ENCODE measurements around the gene FRMD4A.
"Not testable (repeated sequence)": the region's sequence is repeated elsewhere in the genome, so short reads cannot be mapped to it uniquely, and the experiment has no call there.

Gene FRMD4A

DNA sequence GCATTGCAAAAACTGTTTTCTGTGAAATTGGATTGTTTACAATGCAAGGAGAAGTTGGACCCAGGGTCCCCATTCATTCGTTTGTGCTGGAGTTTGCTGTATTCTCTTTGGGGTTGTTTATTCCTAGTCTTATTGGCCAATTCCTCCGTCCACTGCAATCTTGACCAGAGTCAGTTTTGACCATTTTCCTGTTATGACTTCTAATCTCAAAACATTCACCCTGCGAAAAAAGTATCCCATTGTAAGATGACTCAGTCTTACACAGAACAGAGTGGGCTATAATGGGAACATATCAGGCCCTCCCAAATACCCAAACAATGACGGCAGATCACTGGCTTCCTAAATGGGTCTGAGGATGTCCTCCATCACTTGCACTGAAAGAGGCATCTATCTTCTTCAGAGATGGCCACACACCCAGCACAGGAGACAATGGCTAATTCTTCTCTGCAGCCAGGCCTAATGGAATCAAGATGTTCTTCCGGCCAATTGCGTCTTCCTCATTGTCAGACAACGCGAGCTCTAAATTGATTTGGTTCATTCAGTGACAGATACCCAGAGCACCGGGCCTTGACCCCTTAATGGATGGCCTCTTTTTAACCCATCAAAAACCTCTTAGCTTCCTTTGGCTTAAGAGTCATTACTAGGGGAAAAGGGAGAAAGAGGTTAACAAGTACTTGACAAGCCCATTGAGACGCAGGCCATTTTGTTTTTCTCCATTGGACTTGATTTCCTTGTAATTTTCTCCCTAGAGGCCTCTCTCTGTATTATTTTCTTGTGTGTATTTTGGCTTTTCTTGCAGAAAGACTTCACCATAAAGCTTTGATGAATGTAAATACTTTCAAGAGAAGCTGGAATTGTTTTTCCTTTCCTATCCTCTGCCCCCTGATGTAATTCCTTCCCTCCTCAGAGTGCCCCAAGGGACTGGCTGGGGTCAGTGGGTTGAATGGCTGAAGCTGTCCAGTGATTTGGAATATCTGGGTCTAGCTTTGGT is 614.3 kb downstream of the FRMD4A start:
- no peak for DNase-seq (ENCODE audit: low spot score)

GRCh38 chr10:13715596-13715995 is 615.1 kb downstream of the FRMD4A start:
- not testable (repeated sequence) for DNase-seq (ENCODE audit: low spot score)

DNA sequence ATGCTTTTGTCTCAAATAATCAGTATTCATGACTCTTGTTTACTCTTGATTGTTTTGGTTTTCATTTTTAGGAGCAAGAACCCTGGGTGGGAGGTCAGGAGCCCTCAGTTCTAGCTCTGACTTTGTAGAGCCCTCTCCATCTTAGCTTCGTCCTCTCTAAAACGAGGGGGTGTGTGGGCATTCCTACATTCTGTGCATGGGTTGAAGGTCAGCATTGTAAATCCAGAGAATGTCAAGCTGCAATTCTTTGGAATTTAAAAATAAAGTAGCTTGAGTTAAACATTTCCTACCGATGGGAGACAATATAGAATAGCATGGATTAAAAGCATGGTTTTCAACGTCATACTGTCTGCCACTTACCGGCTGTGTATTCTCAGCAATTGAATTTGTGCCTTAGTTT is 615.6 kb downstream of the FRMD4A start:
- DNase-seq (ENCODE audit: low spot score): no peak

- DNase-seq (ENCODE audit: low spot score): no peak
These were observed 617.7 kb downstream of the FRMD4A start for GRCh38 chr10:13712837-13713581.

- DNase-seq (ENCODE audit: low spot score): no peak
These were observed 618.3 kb downstream of the FRMD4A start for GRCh38 chr10:13712476-13712836.

GRCh38 chr10:13711291-13711690 is 619.4 kb downstream of the FRMD4A start:
- DNase-seq (ENCODE audit: low spot score): no peak

DNA sequence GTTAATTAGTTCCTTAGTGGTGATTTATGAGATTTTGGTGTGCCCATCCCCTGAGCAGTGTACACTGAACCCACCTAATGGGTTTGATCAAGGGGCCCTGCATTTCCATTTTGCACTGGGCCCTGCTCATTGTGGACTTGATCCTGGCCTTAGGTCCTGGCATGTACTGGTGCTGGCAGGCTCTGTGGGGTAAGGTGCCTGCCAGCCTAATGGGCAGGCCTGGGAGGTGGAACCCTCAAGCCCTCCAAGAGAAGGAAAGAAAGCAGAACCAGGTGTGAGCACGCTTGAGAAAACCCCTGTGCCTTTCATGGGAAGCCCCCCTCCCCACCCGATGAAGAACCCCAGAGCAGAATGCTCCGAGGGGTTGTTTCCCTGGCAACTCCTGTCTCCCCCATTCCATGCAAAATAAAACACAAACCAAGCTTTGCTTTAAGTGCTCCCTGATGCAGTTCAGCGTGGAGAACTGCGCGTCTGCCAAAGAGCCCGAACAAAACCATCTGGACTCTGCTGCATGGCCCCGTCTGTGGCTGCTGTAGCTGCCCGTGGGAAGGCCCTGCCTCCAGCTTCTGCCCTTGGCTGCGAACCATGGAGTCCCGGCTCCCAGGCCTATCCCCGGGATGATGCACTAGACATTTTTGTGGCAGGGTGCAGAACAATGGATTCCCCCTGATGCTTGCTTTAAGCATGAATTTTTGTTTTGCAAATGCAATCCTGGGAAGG is 620.6 kb downstream of the FRMD4A start:
- no peak for DNase-seq (ENCODE audit: low spot score)

GRCh38 chr10:13708256-13708990 is 622.3 kb downstream of the FRMD4A start:
- DNase-seq (ENCODE audit: low spot score): no peak

DNA sequence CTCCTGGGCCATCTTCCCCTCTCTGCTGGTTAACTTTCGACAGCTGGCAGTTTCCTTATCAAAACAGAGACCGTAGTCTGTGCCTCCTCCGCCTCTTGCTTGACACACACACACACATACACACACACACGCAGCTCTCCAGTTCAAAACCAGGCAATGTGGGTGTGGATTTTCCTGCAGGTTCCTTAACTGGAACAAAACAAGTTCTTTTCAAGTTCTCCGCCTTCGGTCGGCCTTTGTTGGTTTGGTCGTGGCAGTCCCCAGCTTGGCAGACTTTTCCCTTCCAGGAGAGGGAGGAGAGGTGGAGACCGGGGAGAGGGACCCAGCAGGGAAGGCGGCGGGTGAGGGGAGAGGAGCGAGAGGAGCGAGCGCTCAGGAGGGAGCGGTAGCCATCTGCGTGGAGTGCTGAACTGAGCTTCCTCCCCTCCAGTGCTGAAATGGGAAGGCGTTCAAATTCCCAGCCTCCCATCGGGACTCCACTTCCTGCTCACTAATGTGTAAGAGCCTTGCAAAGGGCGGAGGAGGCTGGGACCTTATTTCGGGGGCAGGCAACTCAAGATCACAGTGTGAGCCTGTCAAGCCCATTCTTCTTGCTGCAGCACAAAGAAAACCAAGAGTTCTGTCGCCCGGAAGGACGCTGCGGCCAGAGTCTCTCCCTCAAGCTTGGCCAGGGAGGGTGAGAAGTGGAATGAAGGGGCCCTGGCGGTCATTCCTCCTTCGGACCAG is 623.4 kb downstream of the FRMD4A start:
- DNase-seq (ENCODE audit: low spot score): no peak

- DNase-seq (ENCODE audit: low spot score): no peak
These were observed 624.1 kb downstream of the FRMD4A start for GRCh38 chr10:13706604-13707003.

DNA sequence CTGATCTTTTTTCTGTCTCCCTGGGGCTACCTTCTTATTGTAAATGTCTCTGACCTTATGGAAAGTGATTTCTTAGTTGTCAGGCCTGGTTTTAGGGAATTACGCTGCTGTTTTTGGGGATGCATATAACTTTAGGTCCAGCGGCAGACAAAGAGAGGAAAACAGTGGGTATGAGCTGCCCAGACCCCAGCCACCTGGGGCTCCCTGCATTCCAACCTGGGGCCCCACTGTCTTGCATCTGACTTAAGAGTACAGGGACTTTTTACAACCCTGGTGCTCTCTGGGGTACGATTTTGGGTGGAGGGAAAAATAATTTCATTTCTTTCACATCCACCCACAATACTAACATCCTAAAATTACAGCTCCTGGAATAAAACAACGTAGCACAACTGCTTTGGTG is 624.5 kb downstream of the FRMD4A start:
- no peak for DNase-seq (ENCODE audit: low spot score)

DNA sequence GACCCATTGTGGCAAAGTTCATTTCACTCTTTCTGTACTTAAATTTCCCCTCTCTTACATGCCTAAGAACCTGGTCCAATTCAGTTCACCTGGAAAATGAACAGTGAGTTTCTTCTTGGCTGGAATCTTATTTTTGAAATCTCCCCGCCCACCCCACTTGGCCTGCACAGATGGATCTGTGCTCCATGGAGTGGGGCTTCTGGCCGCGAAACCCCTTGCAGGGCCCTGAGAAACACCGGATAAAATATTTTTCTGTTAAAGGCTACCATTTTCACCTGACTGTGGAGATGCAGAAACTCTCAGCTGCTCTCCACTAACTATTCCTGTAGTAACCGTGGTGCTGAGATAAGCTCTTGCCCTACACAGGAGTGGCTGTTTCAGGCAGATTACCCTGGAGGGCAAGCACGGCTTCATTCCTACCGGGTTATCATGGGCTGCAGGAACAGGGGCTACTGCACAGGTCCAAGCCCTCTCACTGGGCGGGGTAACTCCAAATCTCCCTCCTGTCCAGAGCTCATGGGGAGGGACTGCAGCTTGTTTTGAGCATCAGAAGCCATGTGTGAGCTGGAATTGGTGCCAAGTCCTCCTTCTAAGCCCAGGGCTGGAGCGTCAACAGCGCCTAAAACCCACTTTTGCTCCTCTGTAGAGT is 625.1 kb downstream of the FRMD4A start:
- no peak for DNase-seq (ENCODE audit: low spot score)

DNA sequence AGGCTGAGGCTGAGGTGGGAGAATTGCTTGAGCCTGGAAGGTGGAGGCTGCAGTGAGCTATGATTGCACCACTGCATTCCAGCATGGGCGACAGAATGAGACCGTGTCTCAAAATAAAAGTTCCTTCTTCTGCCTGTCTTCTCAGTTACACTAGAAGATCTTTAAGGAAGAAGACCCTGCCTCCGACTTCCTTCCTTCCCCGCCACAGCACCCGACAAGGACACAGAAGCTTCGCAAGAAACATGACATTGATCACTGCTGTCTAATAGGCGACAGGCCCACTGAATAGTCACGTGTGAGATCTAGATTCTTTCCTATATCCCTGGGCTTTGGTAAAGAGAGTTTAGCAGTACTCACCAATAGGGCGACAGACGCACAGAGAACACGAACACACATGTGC is 625.8 kb downstream of the FRMD4A start:
- DNase-seq (ENCODE audit: low spot score): no peak

DNA sequence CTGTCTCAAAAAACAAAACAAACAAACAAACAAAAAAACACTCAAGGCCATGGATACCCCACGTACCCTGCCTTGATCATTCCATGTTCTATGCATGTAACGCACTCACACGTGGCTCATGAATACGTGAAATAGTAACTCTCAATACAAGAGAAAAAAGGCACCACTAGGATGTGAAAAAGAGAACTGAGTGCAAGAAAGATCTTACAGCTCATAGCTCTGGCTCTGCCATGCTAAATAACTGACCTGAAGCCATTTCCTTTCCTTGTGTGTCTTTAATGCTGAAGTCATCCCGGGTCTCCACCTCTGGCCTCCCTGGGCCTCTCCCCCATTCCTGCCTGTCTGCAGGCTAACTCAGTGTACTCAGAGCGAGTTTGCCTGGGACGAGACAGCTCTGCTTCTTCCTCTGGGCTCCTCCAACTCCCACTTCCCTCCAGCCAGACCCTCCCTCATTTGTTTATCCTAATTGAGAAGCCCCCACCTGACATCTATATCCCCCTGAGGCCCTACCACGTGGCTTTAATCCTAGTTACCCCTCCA is 626.7 kb downstream of the FRMD4A start:
- no peak for DNase-seq (ENCODE audit: low spot score)

- DNase-seq (ENCODE audit: low spot score): no peak
These were observed 627.5 kb downstream of the FRMD4A start for GRCh38 chr10:13703101-13703818.

GRCh38 chr10:13701157-13701919 is 629.4 kb downstream of the FRMD4A start:
- DNase-seq (ENCODE audit: low spot score): no peak

DNA sequence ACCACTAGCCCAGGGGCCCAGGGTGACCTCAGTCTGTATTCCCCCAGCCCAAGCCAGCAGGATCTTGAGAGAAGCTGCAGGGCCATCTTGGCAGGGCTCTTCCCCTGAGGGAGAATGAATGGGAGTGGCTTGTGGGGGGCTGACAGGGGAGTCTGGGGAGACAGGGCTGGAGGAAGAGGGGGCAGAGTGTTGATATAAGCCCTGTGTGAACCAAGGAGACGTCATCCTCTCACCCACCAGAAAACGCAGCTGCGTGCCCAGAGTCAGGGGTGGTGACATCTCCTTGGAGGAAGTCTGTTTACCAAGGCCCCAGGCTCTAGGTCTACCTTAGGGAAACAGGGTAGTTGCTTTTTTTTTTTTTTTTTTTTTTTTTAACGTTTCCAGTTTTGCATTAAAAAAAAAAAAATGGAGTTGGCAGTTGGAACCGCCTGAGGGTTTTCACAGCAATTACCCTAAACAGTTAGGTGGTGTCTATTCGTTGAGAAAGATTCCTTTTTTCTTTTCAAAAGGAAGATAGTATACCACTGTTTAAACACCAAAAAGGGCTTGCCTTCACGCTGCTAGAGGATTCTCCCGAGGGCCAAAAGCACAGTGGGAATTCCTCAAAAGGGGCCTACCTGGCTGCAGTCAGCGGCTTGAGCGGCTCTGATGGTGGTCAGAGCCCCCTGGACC is 630.1 kb downstream of the FRMD4A start:
- no peak for DNase-seq (ENCODE audit: low spot score)

DNA sequence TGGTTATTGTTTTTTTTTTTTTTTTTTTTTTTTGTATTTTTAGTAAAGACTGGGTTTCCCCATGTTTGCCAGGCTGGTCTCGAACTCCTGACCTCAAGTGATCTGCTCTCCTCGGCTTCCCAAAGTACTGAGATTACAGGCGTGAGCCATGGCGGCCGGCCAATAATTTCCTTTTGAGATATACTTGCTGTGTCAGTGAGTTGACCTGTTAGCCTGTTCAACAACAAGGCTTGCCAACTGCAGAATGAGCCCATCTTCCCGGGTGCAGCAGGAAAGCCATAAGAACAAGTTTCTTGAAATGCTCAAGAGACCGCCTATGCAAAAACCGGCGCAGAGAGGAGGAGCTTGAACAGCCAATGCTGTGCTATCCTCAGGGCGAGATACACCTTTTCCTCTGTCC is 631.5 kb downstream of the FRMD4A start:
- DNase-seq (ENCODE audit: low spot score): no peak

Data from CD4-positive, alpha-beta T cell treated with Interleukin-6 at 100 ng/mL for 8 hours (primary cell).